Bladder microvascular endothelial cell (primary cell): ENCODE data around the gene SSC5D. TPM values are rescaled to one million over a fixed set of nuclear protein-coding genes. Genes with fewer than 3 reads are reported as not detected.

ENCODE experiments used
- total RNA-seq: library from RNA; depleted of rRNA; stranded (reverse); fragments of >200 nt; gene quantifications from 2 replicates; pipeline ENCODE4 v1.2.3, GENCODE V29; 2014

The SSC5D gene
- total RNA-seq: 0.16 and 0.31 TPM in 2 replicates

GRCh38 chr19:55487924-55488687 lies at the start of gene SSC5D:
Gene SSC5D, plus strand, starts transcription at chr19:55488436. Its CDS starts 154 bp downstream, at chr19:55488590.

GRCh38 chr19:55443045-55443823 lies 45.0 kb upstream of the SSC5D start, which contains the start of gene SHISA7:
Gene SHISA7, minus strand, starts transcription at chr19:55443300. Its CDS starts 437 bp downstream, at chr19:55442863.

GRCh38 chr19:55461259-55461973 lies 26.8 kb upstream of the SSC5D start, which contains the start of gene ISOC2:
Gene ISOC2, minus strand, starts transcription at chr19:55461642. Its CDS starts 5,156 bp downstream, at chr19:55456486.

GRCh38 chr19:55464662-55465054 lies 23.6 kb upstream of the SSC5D start, which contains the start of gene C19orf85:
Gene C19orf85, minus strand, starts transcription at chr19:55464751. Its CDS starts 197 bp downstream, at chr19:55464554.

GRCh38 chr19:55476100-55476775 lies 12.0 kb upstream of the SSC5D start, which contains the start of gene ZNF628:
Gene ZNF628, plus strand, starts transcription at chr19:55476617. Its CDS starts 3,294 bp downstream, at chr19:55479911.

GRCh38 chr19:55484593-55485438 lies 3.4 kb upstream of the SSC5D start, which contains the start of gene NAT14:
Gene NAT14, plus strand, starts transcription at chr19:55485188. Its CDS starts 521 bp downstream, at chr19:55485709.

GRCh38 chr19:55536951-55537740 lies 48.9 kb downstream of the SSC5D start, which contains the start of gene SBK2:
Gene SBK2, minus strand, starts transcription at chr19:55537133. Its CDS starts 839 bp downstream, at chr19:55536294.

GRCh38 chr19:55545443-55545842 lies 57.2 kb downstream of the SSC5D start, which contains the start of gene SBK3:
Gene SBK3, minus strand, starts transcription at chr19:55545543. Its CDS starts 0 bp downstream, at chr19:55545543.

Other genes starting within 250 kb of the SSC5D start
- gene PPP6R1, start 229.4 kb upstream of the SSC5D start, total RNA-seq: 20.4 and 44.2 TPM in 2 replicates
- 21.5 and 23.5 TPM in 2 replicates for gene HSPBP1, start 208.3 kb upstream of the SSC5D start, total RNA-seq
- 0.49 and 0.82 TPM in 2 replicates for gene BRSK1, start 204.4 kb upstream of the SSC5D start, total RNA-seq
- not detected in 2 replicates for gene TMEM150B, start 163.1 kb upstream of the SSC5D start, total RNA-seq
- 3.9 and 6.2 TPM in 2 replicates for gene KMT5C, start 148.6 kb upstream of the SSC5D start, total RNA-seq
- not detected in 2 replicates for gene COX6B2, start 133.7 kb upstream of the SSC5D start, total RNA-seq
- gene GARIN5B, start 125.2 kb upstream of the SSC5D start, total RNA-seq: not detected in 2 replicates
- gene IL11, start 118.0 kb upstream of the SSC5D start, total RNA-seq: under 0.01 TPM in 1 of 2 replicates, not detected in the other
- not detected in 2 replicates for gene TMEM190, start 111.6 kb upstream of the SSC5D start, total RNA-seq
- not detected in 2 replicates for gene TMEM238, start 104.1 kb upstream of the SSC5D start, total RNA-seq
- gene RPL28, start 102.5 kb upstream of the SSC5D start, total RNA-seq: 170 and 234 TPM in 2 replicates
- 31.8 and 82.4 TPM in 2 replicates for gene UBE2S, start 80.6 kb upstream of the SSC5D start, total RNA-seq
- gene SHISA7, start 45.1 kb upstream of the SSC5D start, total RNA-seq: not detected in 2 replicates
- 38.4 and 40.0 TPM in 2 replicates for gene ISOC2, start 26.8 kb upstream of the SSC5D start, total RNA-seq
- not detected in 2 replicates for gene C19orf85, start 23.7 kb upstream of the SSC5D start, total RNA-seq
- gene ZNF628, start 11.8 kb upstream of the SSC5D start, total RNA-seq: 0.81 and 1.8 TPM in 2 replicates
- gene NAT14, start 3.2 kb upstream of the SSC5D start, total RNA-seq: 9.4 and 9.8 TPM in 2 replicates
- not detected in 2 replicates for gene SBK2, start 48.7 kb downstream of the SSC5D start, total RNA-seq
- 0.13 and 0.16 TPM in 2 replicates for gene SBK3, start 57.1 kb downstream of the SSC5D start, total RNA-seq
- gene ZNF579, start 92.4 kb downstream of the SSC5D start, total RNA-seq: 2.1 and 3.0 TPM in 2 replicates
- 1.3 and 3.1 TPM in 2 replicates for gene FIZ1, start 111.1 kb downstream of the SSC5D start, total RNA-seq
- gene ZNF524, start 111.9 kb downstream of the SSC5D start, total RNA-seq: 9.5 and 10.5 TPM in 2 replicates
- gene ZNF865, start 117.2 kb downstream of the SSC5D start, total RNA-seq: 0.97 and 1.5 TPM in 2 replicates
- 3.9 and 4.7 TPM in 2 replicates for gene ZNF784, start 136.1 kb downstream of the SSC5D start, total RNA-seq
- 1.5 and 2.9 TPM in 2 replicates for gene ZNF580, start 152.6 kb downstream of the SSC5D start, total RNA-seq
- 11.5 and 18.0 TPM in 2 replicates for gene ZNF581, start 155.2 kb downstream of the SSC5D start, total RNA-seq
- 5.3 and 11.0 TPM in 2 replicates for gene CCDC106, start 159.8 kb downstream of the SSC5D start, total RNA-seq
- gene U2AF2, start 166.6 kb downstream of the SSC5D start, total RNA-seq: 94.9 and 152 TPM in 2 replicates
- 22.2 and 199 TPM in 2 replicates for gene EPN1, start 186.8 kb downstream of the SSC5D start, total RNA-seq
- gene NLRP9, start 250.0 kb downstream of the SSC5D start, total RNA-seq: not detected in 2 replicates